Measurements from ENCODE around the gene CCNT1. TPM values are rescaled to one million over a fixed set of nuclear protein-coding genes. Genes with fewer than 3 reads are reported as not detected.

CCNT1 gene
- total and polyA plus RNA-seq, 10 of the 15 experiments (the other 5 are each of a cell fraction or from before 2014, with no cell fraction given), result 6.3 to 37.3 (median 20.0) TPM

DNA sequence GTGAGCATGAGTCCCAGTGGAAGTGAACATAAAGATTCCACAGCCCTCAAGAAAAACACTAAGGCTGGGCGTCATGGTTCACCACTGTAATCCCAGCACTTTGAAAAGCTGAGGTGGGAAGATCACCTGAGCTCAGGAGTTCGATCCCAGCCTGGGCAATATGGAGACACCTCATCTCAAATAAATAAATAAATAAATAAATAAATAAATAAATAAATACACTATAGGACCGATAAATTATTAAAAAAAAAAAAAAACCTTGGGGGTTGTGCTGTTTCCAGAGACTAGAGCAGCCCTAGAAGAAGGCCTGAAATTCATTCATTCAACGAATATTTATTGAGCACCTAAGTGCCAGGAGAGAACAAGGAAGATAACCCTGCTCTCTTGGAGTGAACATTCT lies 33.0 kb downstream of the CCNT1 start:
- POLR2A ChIA-PET, result interaction anchor here (1.4 to 1.5 kb wide), 3 partner anchors 10 to 30 kb away, joined by 3 to 4 read pairs (median 3); no protein-coding TSS in a partner anchor
- H3K9ac ChIP-seq (ENCODE audit: control insufficient read depth, insufficient read depth, low read length), result no peak overlapping the region
- peaks cover 5% of the 10 kb centered on the region for H3K4me1 ChIP-seq (ENCODE audit: control insufficient read depth, insufficient read depth, low read length)
- no peaks in the 10 kb centered on the region for H4K20me1 ChIP-seq (ENCODE audit: control insufficient read depth, insufficient read depth)
- intact Hi-C loops (cut with micrococcal nuclease; ENCODE audit: unreplicated experiment), result loop anchor here (2.0 kb wide), 1 partner anchor 33 kb away; the partner anchor contains the start of gene CCNT1
- RAD21 ChIA-PET (ENCODE audit: unreplicated experiment), result interaction anchor here (0.6 kb wide), 1 partner anchor 73 kb away, joined by 3 read pairs; no protein-coding TSS in a partner anchor
- no peak overlapping the region for H3K4me2 ChIP-seq (ENCODE audit: control insufficient read depth, insufficient read depth)
- H3K4me3 ChIP-seq, result no peak overlapping the region
- H2AFZ ChIP-seq (ENCODE audit: control insufficient read depth, low read depth, low read length), result no peak overlapping the region
- H3K36me3 ChIP-seq (ENCODE audit: control insufficient read depth in 2 of 2, insufficient read depth in 2 of 2, low read length in 1 of 2), result peaks cover 0 to 4% of the 10 kb centered on the region in 2 experiments
- DNase-seq (ENCODE audit: low read depth, low spot score), result no peak
- 96% methylated on average over 4 of the region's 4 CpGs for WGBS (ENCODE audit: insufficient coverage, insufficient replicate concordance, low lambda C conversion rate, missing lambda C conversion rate)
- H3K27me3 ChIP-seq (replicated peaks in 1 of 2; ENCODE audit: control insufficient read depth in 2 of 2, insufficient read depth in 2 of 2, low read length in 1 of 2), result no peaks in the 10 kb centered on the region
- no peaks in the 10 kb centered on the region for H3K9me3 ChIP-seq (replicated peaks; ENCODE audit: control insufficient read depth, insufficient read depth, low read length)
- no peak for FAIRE-seq
- no TSS peak for BruUV-seq (replicated peaks)
- CTCF ChIA-PET, result interaction anchor here (0.6 to 1.1 kb wide), 2 partner anchors 30 to 305 kb away, joined by 3 read pairs; no protein-coding TSS in a partner anchor
- SMC1A ChIA-PET (ENCODE audit: uncharacterized antibody, unreplicated experiment), result interaction anchor here (2.5 kb wide), 1 partner anchor 9 kb away, joined by 10 read pairs; no protein-coding TSS in a partner anchor
- peaks cover 35% of the 10 kb centered on the region for H3K79me2 ChIP-seq (ENCODE audit: control insufficient read depth, insufficient read depth, low read length)
- no peak for TF ChIP-seq FOS (IDR thresholded peaks at IDR 0.05; ENCODE audit: borderline replicate concordance, extremely low read depth, insufficient read length)
- in situ Hi-C loops (cut with MboI), result no loop called here
- H3K27ac ChIP-seq (ENCODE audit: control insufficient read depth, insufficient read depth), result no peak overlapping the region
- ATAC-seq, result no peak

DNA sequence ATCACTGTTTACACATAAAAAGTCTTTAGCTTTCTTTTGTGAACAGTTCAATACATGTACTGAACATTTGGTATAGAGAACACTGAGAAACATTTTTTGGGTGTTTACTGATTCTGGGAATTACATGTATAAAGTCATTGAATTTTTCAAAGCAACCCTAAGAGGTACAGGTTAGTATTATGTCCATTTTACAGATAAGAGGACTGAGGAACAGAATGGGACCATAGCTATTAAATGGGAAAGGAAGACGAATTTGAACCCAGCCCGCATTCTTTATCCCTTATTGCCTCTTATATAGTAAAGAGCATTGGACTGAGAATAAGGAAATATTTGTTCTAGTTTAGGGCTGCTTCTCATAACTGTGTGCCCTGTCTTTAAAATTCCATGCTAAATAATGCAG lies 33.6 kb downstream of the CCNT1 start:
- FAIRE-seq, result no peak
- CTCF ChIA-PET, result interaction anchor here (0.6 to 1.5 kb wide), 5 partner anchors 9 to 305 kb away, joined by 3 to 6 read pairs (median 3); no protein-coding TSS in a partner anchor
- TF ChIP-seq ZBED1 (IDR thresholded peaks at IDR 0.05; ENCODE audit: borderline replicate concordance) (0 out of 2 replicates have a peak, but pooled peaks have one; percentile 4), MYB (IDR thresholded peaks at IDR 0.05; ENCODE audit: borderline replicate concordance, low read depth, low read length) (no peak), FOS (IDR thresholded peaks at IDR 0.05; ENCODE audit: borderline replicate concordance, extremely low read depth, insufficient read length) (no peak), MYC (IDR thresholded peaks at IDR 0.05; ENCODE audit: insufficient read depth, insufficient read length, insufficient replicate concordance, low read length, severe bottlenecking) (no peak), SUZ12 (IDR thresholded peaks at IDR 0.05; ENCODE audit: unreplicated experiment) (no peak), SREBF2 (IDR thresholded peaks at IDR 0.05; ENCODE audit: low read length) (no peak)
- TF ChIP-seq, protein P1, sequence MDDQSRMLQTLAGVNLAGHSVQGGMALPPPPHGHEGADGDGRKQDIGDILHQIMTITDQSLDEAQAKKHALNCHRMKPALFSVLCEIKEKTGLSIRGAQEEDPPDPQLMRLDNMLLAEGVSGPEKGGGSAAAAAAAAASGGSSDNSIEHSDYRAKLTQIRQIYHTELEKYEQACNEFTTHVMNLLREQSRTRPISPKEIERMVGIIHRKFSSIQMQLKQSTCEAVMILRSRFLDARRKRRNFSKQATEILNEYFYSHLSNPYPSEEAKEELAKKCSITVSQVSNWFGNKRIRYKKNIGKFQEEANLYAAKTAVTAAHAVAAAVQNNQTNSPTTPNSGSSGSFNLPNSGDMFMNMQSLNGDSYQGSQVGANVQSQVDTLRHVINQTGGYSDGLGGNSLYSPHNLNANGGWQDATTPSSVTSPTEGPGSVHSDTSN (IDR thresholded peaks at IDR 0.05; ENCODE audit: insufficient replicate concordance, low read depth, low read length), result no peak
- TF ChIP-seq, protein P2, sequence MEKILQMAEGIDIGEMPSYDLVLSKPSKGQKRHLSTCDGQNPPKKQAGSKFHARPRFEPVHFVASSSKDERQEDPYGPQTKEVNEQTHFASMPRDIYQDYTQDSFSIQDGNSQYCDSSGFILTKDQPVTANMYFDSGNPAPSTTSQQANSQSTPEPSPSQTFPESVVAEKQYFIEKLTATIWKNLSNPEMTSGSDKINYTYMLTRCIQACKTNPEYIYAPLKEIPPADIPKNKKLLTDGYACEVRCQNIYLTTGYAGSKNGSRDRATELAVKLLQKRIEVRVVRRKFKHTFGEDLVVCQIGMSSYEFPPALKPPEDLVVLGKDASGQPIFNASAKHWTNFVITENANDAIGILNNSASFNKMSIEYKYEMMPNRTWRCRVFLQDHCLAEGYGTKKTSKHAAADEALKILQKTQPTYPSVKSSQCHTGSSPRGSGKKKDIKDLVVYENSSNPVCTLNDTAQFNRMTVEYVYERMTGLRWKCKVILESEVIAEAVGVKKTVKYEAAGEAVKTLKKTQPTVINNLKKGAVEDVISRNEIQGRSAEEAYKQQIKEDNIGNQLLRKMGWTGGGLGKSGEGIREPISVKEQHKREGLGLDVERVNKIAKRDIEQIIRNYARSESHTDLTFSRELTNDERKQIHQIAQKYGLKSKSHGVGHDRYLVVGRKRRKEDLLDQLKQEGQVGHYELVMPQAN (conservative IDR thresholded peaks at IDR 0.05), result no peak

More for the DNA sequence above, 33.6 kb downstream of the CCNT1 start:
- peaks cover 5% of the 10 kb centered on the region for H3K4me1 ChIP-seq (ENCODE audit: control insufficient read depth, insufficient read depth, low read length)
- H3K36me3 ChIP-seq (ENCODE audit: control insufficient read depth in 2 of 2, insufficient read depth in 2 of 2, low read length in 1 of 2), result peaks cover 0 to 4% of the 10 kb centered on the region in 2 experiments
- ChIA-PET RAD21 (ENCODE audit: unreplicated experiment) (no interaction called here), SMC1A (ENCODE audit: uncharacterized antibody, unreplicated experiment) (interaction anchor here (1.0 to 2.5 kb wide), 4 partner anchors 9 to 33 kb away, joined by 4 to 10 read pairs (median 6); partner anchors contain the start of gene CCNT1), POLR2A (interaction anchor here (1.1 to 1.8 kb wide), 6 partner anchors 9 to 274 kb away, joined by 3 to 11 read pairs (median 4); partner anchors contain the start of gene ARF3)
- ATAC-seq, result no peak
- no peaks in the 10 kb centered on the region for H4K20me1 ChIP-seq (ENCODE audit: control insufficient read depth, insufficient read depth)
- 66% methylated on average over 2 of the region's 2 CpGs for WGBS (ENCODE audit: insufficient coverage, insufficient replicate concordance, low lambda C conversion rate, missing lambda C conversion rate)
- no peak for DNase-seq (ENCODE audit: low read depth, low spot score)
- peaks cover 41% of the 10 kb centered on the region for H3K79me2 ChIP-seq (ENCODE audit: control insufficient read depth, insufficient read depth, low read length)
- H3K9ac ChIP-seq (ENCODE audit: control insufficient read depth, insufficient read depth, low read length), result no peak overlapping the region
- BruUV-seq (replicated peaks), result no TSS peak
- H3K27me3 ChIP-seq (replicated peaks in 1 of 2; ENCODE audit: control insufficient read depth in 2 of 2, insufficient read depth in 2 of 2, low read length in 1 of 2), result no peaks in the 10 kb centered on the region
- H3K4me3 ChIP-seq, result peak overlapping the region; percentile 82
- no peak overlapping the region for H3K4me2 ChIP-seq (ENCODE audit: control insufficient read depth, insufficient read depth)
- in situ Hi-C loops (cut with MboI), result no loop called here
- no peaks in the 10 kb centered on the region for H3K9me3 ChIP-seq (replicated peaks; ENCODE audit: control insufficient read depth, insufficient read depth, low read length)
- peak overlapping the region; percentile 30; the same call in 1 of the 2 replicates for H2AFZ ChIP-seq (ENCODE audit: control insufficient read depth, low read depth, low read length)
- H3K27ac ChIP-seq (ENCODE audit: control insufficient read depth, insufficient read depth), result no peak overlapping the region
- intact Hi-C loops (cut with micrococcal nuclease; ENCODE audit: unreplicated experiment), result loop anchor here (2.0 kb wide), 1 partner anchor 34 kb away; the partner anchor contains the start of gene CCNT1
